Neutrophil (primary cell): Measurements from ENCODE around the gene SMIM23.

ENCODE experiments used
- H3K27ac ChIP-seq: fragments of 200-600 bp; sonication (generic); 2 replicates; pipeline ENCODE4 v1.5.1; 2016; ENCODE audit warnings: mild to moderate bottlenecking, moderate library complexity
- H3K27me3 ChIP-seq: fragments of 200-600 bp; sonication (generic); 2 replicates; pipeline ENCODE4 v1.6.0; 2016; ENCODE audit warnings: mild to moderate bottlenecking
- H3K36me3 ChIP-seq: fragments of 200-600 bp; sonication (generic); 2 replicates; pipeline ENCODE4 v1.5.1; 2017
- H3K4me1 ChIP-seq, 2 experiments: fragments of 200-600 bp in 1 of 2; sonication (generic) in 1 of 2; 1 replicate in 1 of 2; 2 replicates in 1 of 2; pipeline versions ENCODE4 v1.5.1 to v1.6.1; 2013 to 2016; ENCODE audit warnings: low read depth in 1 of 2, low read length in 1 of 2, mild to moderate bottlenecking in 1 of 2, moderate library complexity in 1 of 2; ENCODE audit not compliant: control insufficient read depth in 1 of 2, insufficient read depth in 1 of 2
- H3K4me3 ChIP-seq, 2 experiments: fragments of 200-600 bp in 1 of 2; sonication (generic) in 1 of 2; 1 replicate in 1 of 2; 2 replicates in 1 of 2; pipeline ENCODE4 v1.5.1; 2013 to 2016; ENCODE audit warnings: low read depth in 1 of 2, low read length in 1 of 2, mild to moderate bottlenecking in 1 of 2, moderate library complexity in 1 of 2
- H3K9me3 ChIP-seq: fragments of 200-600 bp; sonication (generic); 2 replicates; pipeline ENCODE4 v1.5.1; 2016
- TF ChIP-seq, protein P1 (sequence below): fragments of 200-600 bp; sonication (generic); IDR thresholded peaks from 2 replicates; pipeline ENCODE4 v1.5.1; 2016; ENCODE audit warnings: antibody characterized with exemption

Gene SMIM23

DNA sequence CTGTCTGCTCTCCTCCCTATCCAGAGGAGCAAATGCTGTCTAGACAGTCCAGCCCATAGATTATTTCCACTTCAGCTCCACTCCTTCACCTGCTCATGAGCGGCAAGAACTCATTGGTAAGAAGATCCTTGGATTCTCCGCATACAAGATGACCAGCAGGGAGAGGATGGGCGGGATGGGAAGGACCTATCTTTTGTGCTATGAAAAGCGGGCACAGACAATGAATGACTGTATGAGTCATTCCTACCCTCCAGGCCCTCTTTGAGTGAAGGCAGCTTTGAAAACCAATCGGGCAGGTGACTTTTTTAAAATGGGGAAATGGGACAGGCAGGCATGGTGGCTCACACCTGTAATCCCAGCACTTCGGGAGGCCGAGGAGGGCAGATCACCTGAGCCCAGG lies 49.4 kb downstream of the SMIM23 start:
- no peaks in the 10 kb centered on the region for H3K9me3 ChIP-seq
- H3K36me3 ChIP-seq: no peaks in the 10 kb centered on the region
- TF ChIP-seq, protein P1, sequence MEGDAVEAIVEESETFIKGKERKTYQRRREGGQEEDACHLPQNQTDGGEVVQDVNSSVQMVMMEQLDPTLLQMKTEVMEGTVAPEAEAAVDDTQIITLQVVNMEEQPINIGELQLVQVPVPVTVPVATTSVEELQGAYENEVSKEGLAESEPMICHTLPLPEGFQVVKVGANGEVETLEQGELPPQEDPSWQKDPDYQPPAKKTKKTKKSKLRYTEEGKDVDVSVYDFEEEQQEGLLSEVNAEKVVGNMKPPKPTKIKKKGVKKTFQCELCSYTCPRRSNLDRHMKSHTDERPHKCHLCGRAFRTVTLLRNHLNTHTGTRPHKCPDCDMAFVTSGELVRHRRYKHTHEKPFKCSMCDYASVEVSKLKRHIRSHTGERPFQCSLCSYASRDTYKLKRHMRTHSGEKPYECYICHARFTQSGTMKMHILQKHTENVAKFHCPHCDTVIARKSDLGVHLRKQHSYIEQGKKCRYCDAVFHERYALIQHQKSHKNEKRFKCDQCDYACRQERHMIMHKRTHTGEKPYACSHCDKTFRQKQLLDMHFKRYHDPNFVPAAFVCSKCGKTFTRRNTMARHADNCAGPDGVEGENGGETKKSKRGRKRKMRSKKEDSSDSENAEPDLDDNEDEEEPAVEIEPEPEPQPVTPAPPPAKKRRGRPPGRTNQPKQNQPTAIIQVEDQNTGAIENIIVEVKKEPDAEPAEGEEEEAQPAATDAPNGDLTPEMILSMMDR: no peak

DNA sequence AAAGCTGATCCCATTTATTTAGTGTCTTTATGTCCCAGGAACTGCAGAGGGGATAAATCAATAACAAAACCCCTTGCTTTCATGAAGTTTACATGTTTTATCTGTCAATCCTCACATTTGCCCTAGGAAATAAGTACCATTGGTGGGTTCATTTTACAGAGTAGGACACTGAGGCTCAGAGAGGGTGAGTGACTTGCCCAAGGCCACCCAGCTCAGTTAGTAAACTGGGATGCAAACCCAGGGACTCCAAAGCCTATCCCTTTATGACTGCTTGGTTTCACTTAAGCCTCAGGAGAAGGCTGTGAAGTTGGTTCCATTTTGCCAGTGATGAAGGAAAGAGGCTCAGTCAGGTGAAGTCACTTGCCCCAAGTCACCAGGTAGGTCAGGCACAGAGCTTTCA lies 51.9 kb downstream of the SMIM23 start:
- Histone ChIP-seq H3K36me3 (no peaks in the 10 kb centered on the region), H3K27me3 (no peaks in the 10 kb centered on the region), H3K4me1 (peaks cover 26 to 27% of the 10 kb centered on the region in 2 experiments), H3K9me3 (no peaks in the 10 kb centered on the region), H3K4me3 (no peak overlapping the region), H3K27ac (no peak overlapping the region)
- TF ChIP-seq, protein P1: no peak

More for the DNA sequence above, 49.4 kb downstream of the SMIM23 start:
- H3K27ac ChIP-seq: no peak overlapping the region
- H3K4me3 ChIP-seq: no peak overlapping the region
- H3K4me1 ChIP-seq: peaks cover 4 to 13% of the 10 kb centered on the region in 2 experiments
- H3K27me3 ChIP-seq: no peaks in the 10 kb centered on the region

DNA sequence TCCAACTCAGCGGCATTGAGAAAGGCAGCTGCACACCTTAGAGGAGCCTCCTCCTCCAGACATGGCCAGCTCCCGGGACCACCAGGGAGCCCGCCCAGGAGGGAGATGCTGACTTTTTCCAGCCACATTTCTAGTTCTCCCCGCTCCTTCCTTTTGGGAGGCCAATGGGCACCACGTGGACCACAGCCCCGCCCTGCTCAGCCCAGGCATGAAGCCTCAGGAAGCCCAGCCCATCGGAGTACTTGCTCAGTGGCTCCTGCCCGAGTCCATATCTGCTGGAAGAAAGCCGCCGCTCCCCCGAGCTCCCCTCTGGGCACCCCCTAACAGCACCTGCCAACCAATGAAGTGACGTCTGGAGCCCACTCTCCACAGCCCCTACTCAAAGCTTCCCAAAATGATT lies 52.4 kb downstream of the SMIM23 start:
- Histone ChIP-seq H3K4me1 (peaks cover 26 to 28% of the 10 kb centered on the region in 2 experiments), H3K4me3 (no peak overlapping the region), H3K27ac (no peak overlapping the region), H3K36me3 (no peaks in the 10 kb centered on the region), H3K27me3 (no peaks in the 10 kb centered on the region), H3K9me3 (no peaks in the 10 kb centered on the region)
- TF ChIP-seq, protein P1: no peak

DNA sequence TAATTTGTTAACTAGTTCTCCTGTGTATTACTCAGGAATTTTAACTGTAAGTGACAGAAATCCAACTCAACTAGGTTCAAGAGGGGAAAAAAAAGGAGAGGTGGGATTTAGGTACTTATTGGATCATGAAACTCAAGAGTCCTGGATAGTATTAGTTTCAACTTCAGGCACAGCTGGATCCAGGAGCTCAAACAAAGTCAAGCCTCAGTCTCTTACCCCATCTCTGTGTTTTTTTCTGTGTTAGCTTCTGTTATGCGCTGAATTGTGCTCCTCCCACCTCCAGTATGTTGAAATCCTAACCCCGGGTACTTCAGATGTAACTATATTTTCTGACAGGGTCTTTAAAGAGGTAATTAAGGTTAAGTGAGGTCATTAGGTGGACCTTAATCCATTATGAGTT lies 53.5 kb downstream of the SMIM23 start:
- Histone ChIP-seq H3K4me3 (no peak overlapping the region), H3K9me3 (no peaks in the 10 kb centered on the region), H3K27me3 (no peaks in the 10 kb centered on the region), H3K27ac (no peak overlapping the region), H3K4me1 (peaks cover 26 to 28% of the 10 kb centered on the region in 2 experiments), H3K36me3 (no peaks in the 10 kb centered on the region)
- TF ChIP-seq, protein P1: no peak

DNA sequence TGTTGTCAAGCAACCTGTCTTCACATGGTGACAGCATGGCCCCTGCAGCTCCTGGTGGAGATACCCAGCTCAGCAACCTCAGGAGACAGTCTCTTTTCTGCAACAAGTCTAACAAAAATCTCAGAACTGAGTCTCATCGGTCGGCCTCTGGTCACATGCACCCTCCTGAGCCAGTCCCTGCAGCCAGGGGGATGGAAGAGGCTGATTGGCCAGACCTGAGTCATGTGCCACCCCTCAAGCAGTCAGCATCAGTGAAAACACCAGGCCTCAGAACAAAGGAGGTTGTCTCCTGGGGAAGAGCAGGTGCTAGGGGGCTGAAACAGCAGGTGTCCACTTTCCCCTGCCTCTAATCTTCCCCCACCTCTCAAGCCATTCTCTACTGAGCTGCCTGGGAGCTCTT lies 54.4 kb downstream of the SMIM23 start:
- no peaks in the 10 kb centered on the region for H3K36me3 ChIP-seq
- peaks cover 26 to 28% of the 10 kb centered on the region in 2 experiments for H3K4me1 ChIP-seq
- peak overlapping the region; percentile 88 for H3K27ac ChIP-seq
- peak overlapping the region; percentile 32 to 42 for H3K4me3 ChIP-seq
- TF ChIP-seq, protein P1: no peak
- H3K9me3 ChIP-seq: no peaks in the 10 kb centered on the region
- no peaks in the 10 kb centered on the region for H3K27me3 ChIP-seq
